Stomach (tissue), 19 donors: ENCODE measurements around the gene TRAF3IP1. TPM values are rescaled to one million over a fixed set of nuclear protein-coding genes. Genes with fewer than 3 reads are reported as not detected.
"Not testable (repeated sequence)": the region's sequence is repeated elsewhere in the genome, so short reads cannot be mapped to it uniquely, and the experiment has no call there.

Source experiments
- DNase-seq, 2 donors: peaks; one replicate each; pipeline versions ENCODE4 v3.0.0 to v3.0.0-alpha.2; 2013 to 2019
- H3K27ac ChIP-seq, 5 donors: fragments of 200-600 bp in 4 of 5; sonication (generic) in 4 of 5; one replicate each; pipeline ENCODE4 v1.5.1; 2013 to 2019; ENCODE audit warnings: mild to moderate bottlenecking in 1 of 5, moderate library complexity in 1 of 5
- H3K27me3 ChIP-seq, 3 donors: fragments of 200-600 bp; sonication (generic); one replicate each; pipeline ENCODE4 v1.5.1; 2017 to 2019; ENCODE audit warnings: mixed run types in 1 of 3
- H3K36me3 ChIP-seq, 4 donors: fragments of 200-600 bp; sonication (generic); 1 replicate in 3 of 4; 2 replicates in 1 of 4; pipeline ENCODE4 v1.5.1; 2016 to 2019
- H3K4me1 ChIP-seq, 4 donors: fragments of 200-600 bp; sonication (generic); one replicate each; pipeline ENCODE4 v1.5.1; 2016 to 2019
- H3K4me3 ChIP-seq, 4 donors: fragments of 200-600 bp; sonication (generic) in 3 of 4; one replicate each; pipeline ENCODE4 v1.5.1; 2016 to 2019; ENCODE audit warnings: mild to moderate bottlenecking in 1 of 4
- H3K9me3 ChIP-seq, 4 donors: fragments of 200-600 bp; sonication (generic); one replicate each; pipeline ENCODE4 v1.5.1; 2016 to 2019
- EP300 ChIP-seq: sonication (generic); formaldehyde crosslinking; IDR thresholded peaks from one replicate; pipeline ENCODE4 v1.6.1; 2017; ENCODE audit warnings: antibody characterized with exemption
- POLR2A ChIP-seq, 4 donors: fragments of 450-650 bp; IDR thresholded peaks; one replicate each; pipeline ENCODE4 v1.6.1; 2016; ENCODE audit warnings: antibody characterized with exemption in 4 of 4, control low read depth in 2 of 4, mild to moderate bottlenecking in 1 of 4, moderate library complexity in 1 of 4
- POLR2AphosphoS5 ChIP-seq, 3 donors: sonication (generic); formaldehyde crosslinking; IDR thresholded peaks; one replicate each; pipeline ENCODE4 v1.6.1; 2016; ENCODE audit warnings: antibody characterized with exemption in 3 of 3
- WGBS, 5 donors: extraction: QIAGEN DNeasy Blood & Tissue Kit in 3 of 5; methylation state at CpG; one replicate each; pipeline versions ENCODE4 v1.1.5 to v1.1.7; 2013 to 2018; 5-methylcytosine and 5-hydroxymethylcytosine counted together
- intact Hi-C: fragments of 100-400 bp; cut with DNase I; formaldehyde crosslinking; loops from one replicate; pipeline ENCODE4 v1.15.1; 2023; ENCODE audit warnings: low total_unique reads
- long read RNA-seq, 10 donors: transcript quantifications; one replicate each; lab custom pipeline, GENCODE V29; 2026
- polyA plus RNA-seq, 3 donors: library from polyadenylated mRNA; stranded (reverse); fragments of 200-250 nt; gene quantifications; one replicate each; pipeline ENCODE4 v1.2.3, GENCODE V29; 2013
- total RNA-seq, 5 donors: library from RNA; depleted of rRNA; stranded (reverse); fragments of >200 nt; gene quantifications; one replicate each; pipeline versions ENCODE4 v1.1.0 to v1.2.3, GENCODE V29; 2014 to 2016
- TF ChIP-seq, protein P1 (sequence below), 7 experiments: fragments of 450-650 bp in 4 of 7; fragments of 200-600 bp in 3 of 7; sonication (generic) in 3 of 7; IDR thresholded peaks; one replicate each; pipeline ENCODE4 v1.5.1; 2016 to 2019; ENCODE audit warnings: antibody characterized with exemption in 7 of 7, control low read depth in 2 of 7, mild to moderate bottlenecking in 1 of 7
- donor health status: healthy with polysubstance abuse.
- donor health status: Bipolar disorder and iron deficiency.
- donor health status: healthy.

The TRAF3IP1 gene, protein sequence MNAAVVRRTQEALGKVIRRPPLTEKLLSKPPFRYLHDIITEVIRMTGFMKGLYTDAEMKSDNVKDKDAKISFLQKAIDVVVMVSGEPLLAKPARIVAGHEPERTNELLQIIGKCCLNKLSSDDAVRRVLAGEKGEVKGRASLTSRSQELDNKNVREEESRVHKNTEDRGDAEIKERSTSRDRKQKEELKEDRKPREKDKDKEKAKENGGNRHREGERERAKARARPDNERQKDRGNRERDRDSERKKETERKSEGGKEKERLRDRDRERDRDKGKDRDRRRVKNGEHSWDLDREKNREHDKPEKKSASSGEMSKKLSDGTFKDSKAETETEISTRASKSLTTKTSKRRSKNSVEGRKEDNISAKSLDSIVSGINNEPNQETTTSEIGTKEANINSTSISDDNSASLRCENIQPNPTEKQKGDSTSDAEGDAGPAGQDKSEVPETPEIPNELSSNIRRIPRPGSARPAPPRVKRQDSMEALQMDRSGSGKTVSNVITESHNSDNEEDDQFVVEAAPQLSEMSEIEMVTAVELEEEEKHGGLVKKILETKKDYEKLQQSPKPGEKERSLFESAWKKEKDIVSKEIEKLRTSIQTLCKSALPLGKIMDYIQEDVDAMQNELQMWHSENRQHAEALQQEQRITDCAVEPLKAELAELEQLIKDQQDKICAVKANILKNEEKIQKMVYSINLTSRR
- 10 to 100 TPM in 3 of 5 donors, 1 to 10 TPM in 1, under 1 TPM in 1; 0.58 to 21.1 (median 10.7) TPM for total RNA-seq
- polyA plus RNA-seq, result 10 to 100 TPM in 2 of 3 donors, 1 to 10 TPM in 1; 4.4 to 20.6 (median 10.8) TPM
- long read RNA-seq, donor 1, result 0 reads
- long read RNA-seq, donor 2, partial matches to known transcripts, result 0 of 5 reads
- long read RNA-seq, donor 2, other reads (novel, unspliced or antisense), result 5 of 5 reads
- long read RNA-seq, donor 3, partial matches to known transcripts, result 0 of 1 reads
- long read RNA-seq, donor 3, other reads (novel, unspliced or antisense), result 0 of 1 reads
- long read RNA-seq, donor 4, result 0 reads
- long read RNA-seq, donor 5, result 0 reads
- long read RNA-seq, donor 6, result 0 reads
- long read RNA-seq, donor 7, result 0 reads
- long read RNA-seq, donor 8, partial matches to known transcripts, result 5 of 5 reads
- long read RNA-seq, donor 8, other reads (novel, unspliced or antisense), result 0 of 5 reads
- long read RNA-seq, donor 9, result 0 reads
- long read RNA-seq, donor 10, result 0 reads

DNA sequence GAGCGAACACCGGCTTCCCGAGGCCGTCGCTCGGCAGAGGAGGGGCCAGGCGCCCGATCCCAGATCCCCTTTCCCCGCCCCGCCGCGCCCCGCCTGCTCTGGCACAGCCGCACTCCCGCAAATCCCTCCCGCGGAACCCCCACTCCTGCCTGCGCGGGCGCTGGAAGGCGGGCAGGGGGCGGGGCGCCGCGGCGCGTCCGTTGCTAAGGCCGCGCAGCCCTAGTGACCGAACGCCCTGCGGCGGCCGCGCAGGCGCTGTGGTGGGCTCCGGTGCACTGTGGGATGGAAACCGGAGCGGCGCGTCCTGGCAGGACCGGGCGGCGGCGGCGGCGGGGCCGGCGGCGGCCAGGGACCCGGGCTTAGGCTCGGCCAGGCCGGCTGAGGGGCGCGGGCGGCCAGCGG, at the start of gene TRAF3IP1:
TRAF3IP1 (plus strand) TSS at position 273 of the 402 bp plus-strand sequence. CDS start 145 bp downstream, outside the sequence.
- Histone ChIP-seq H3K36me3 (peaks cover 0 to 26% (median 8%) of the 10 kb centered on the region in 4 donors), H3K9me3 (no peaks in the 10 kb centered on the region), H3K27me3 (no peaks in the 10 kb centered on the region), H3K4me3 (peak within 1 kb of the TSS; percentile 84 to 96 (median 88)), H3K27ac (peak within 1 kb of the TSS; percentile 75 to 83 (median 79)), H3K4me1 (peaks cover 17 to 26% (median 22%) of the 10 kb centered on the region in 4 donors)
- intact Hi-C loops, result no loop called here
- DNase-seq, result peak; percentile 97 to 99
- TF ChIP-seq, protein P1, sequence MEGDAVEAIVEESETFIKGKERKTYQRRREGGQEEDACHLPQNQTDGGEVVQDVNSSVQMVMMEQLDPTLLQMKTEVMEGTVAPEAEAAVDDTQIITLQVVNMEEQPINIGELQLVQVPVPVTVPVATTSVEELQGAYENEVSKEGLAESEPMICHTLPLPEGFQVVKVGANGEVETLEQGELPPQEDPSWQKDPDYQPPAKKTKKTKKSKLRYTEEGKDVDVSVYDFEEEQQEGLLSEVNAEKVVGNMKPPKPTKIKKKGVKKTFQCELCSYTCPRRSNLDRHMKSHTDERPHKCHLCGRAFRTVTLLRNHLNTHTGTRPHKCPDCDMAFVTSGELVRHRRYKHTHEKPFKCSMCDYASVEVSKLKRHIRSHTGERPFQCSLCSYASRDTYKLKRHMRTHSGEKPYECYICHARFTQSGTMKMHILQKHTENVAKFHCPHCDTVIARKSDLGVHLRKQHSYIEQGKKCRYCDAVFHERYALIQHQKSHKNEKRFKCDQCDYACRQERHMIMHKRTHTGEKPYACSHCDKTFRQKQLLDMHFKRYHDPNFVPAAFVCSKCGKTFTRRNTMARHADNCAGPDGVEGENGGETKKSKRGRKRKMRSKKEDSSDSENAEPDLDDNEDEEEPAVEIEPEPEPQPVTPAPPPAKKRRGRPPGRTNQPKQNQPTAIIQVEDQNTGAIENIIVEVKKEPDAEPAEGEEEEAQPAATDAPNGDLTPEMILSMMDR (IDR thresholded peaks at IDR 0.05), result no peak
- TF ChIP-seq POLR2AphosphoS5 (IDR thresholded peaks at IDR 0.05), result peak; percentile 48 to 85 (median 72)
- 0 to 1% (median 0%) methylated on average over 11 to 58 of the region's 58 CpGs for WGBS, 5 donors

DNA sequence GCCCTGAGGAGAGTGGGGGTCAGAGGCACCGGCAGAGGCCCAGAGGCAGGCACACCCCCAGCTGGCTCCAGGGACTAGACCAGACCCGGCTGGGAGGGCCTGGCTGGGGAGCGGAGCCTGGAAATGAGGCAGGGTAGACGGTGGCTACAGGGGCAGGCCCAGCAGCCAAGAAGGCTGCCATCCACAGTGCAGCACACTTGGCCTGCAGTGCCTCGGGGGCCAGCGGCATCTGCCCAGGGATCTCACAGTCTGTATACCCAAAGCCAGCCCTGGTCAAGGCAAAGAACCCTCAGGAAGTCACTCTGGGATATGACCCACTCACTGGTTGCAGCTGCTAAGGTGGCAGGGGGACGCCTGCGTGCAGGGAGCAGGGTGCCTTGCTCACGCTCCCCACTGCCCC, 49.7 kb upstream of the TRAF3IP1 start:
- 86 to 93% (median 92%) methylated on average over 9 of the region's 9 CpGs for WGBS, 5 donors
- Histone ChIP-seq H3K9me3 (no peaks in the 10 kb centered on the region), H3K27ac (no peak overlapping the region), H3K36me3 (peaks cover 68 to 100% (median 98%) of the 10 kb centered on the region in 4 donors), H3K27me3 (no peaks in the 10 kb centered on the region), H3K4me3 (no peak overlapping the region), H3K4me1 (peaks cover 0 to 13% (median 8%) of the 10 kb centered on the region in 4 donors)
- no peak for TF ChIP-seq POLR2A (IDR thresholded peaks at IDR 0.05)
- no peak for TF ChIP-seq EP300
- no peak for TF ChIP-seq POLR2AphosphoS5 (IDR thresholded peaks at IDR 0.05)
- TF ChIP-seq, protein P1 (IDR thresholded peaks at IDR 0.05), result no peak
- intact Hi-C loops, result no loop called here
- DNase-seq, result no peak

DNA sequence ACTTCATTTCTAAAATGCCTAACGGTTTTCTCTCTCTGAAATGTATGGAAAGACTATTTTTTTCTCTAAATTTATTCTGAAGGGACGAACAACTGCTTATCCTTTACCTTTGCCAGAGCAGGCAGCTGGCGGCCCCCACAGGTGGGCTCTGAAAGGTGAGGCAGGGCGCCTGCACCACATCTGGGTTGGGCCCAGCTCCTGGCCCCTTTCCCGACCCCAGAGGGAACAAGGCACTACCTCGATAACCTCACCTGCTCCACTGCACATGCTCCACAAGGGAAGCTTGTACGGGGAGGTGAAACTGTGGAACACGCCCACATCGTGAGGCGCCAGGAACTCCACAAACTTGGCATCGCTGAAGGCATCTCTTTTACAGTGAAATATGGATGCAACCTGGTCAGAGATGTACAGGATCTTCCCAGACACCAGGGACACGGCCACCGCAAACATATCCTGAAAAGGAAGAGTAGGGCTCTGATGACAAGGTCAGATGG, 49.2 kb upstream of the TRAF3IP1 start:
- Histone ChIP-seq H3K27ac (no peak overlapping the region), H3K4me3 (no peak overlapping the region), H3K27me3 (no peaks in the 10 kb centered on the region), H3K4me1 (peaks cover 0 to 13% (median 8%) of the 10 kb centered on the region in 4 donors), H3K36me3 (peaks cover 71 to 100% (median 98%) of the 10 kb centered on the region in 4 donors), H3K9me3 (no peaks in the 10 kb centered on the region)
- TF ChIP-seq POLR2A (IDR thresholded peaks at IDR 0.05), result no peak
- TF ChIP-seq POLR2AphosphoS5 (IDR thresholded peaks at IDR 0.05), result no peak
- TF ChIP-seq EP300, result no peak
- TF ChIP-seq, protein P1 (IDR thresholded peaks at IDR 0.05), result no peak
- 54 to 79% (median 64%) methylated on average over 13 of the region's 13 CpGs for WGBS, 5 donors
- intact Hi-C loops, result no loop called here
- DNase-seq, result peak in 1 of 2 donors; percentile 58

DNA sequence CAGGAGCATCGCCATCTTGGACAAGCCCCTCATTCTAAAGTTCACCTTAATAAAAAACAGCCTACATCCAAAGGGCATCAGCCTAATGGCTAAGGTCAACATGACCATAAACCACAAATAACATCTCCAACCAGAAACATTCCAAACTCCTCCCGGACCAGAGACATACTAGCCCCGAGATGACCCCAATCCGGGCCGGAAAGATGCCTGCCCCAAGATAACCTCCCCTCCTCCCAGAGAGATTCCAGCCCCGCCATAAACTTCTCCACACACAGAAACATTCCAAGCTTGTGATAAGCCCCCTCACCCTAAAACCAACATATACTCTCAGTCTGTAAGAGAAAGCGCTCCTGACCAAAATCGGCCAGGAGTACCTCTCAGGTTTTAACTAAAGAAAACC, 48.6 kb upstream of the TRAF3IP1 start:
- 63 to 77% (median 66%) methylated on average over 8 of the region's 8 CpGs for WGBS, 5 donors
- H3K9me3 ChIP-seq, H3K27me3 ChIP-seq, H3K27ac ChIP-seq, DNase-seq, intact Hi-C loops, H3K4me3 ChIP-seq: not testable (repeated sequence)
- peaks cover 0 to 13% (median 8%) of the 10 kb centered on the region in 4 donors for H3K4me1 ChIP-seq
- peaks cover 77 to 100% (median 98%) of the 10 kb centered on the region in 4 donors for H3K36me3 ChIP-seq
